GM19452 (cell line): ENCODE data around the gene DLG2.

Experiments
- ATAC-seq: cut with Tn5 transposase; IDR thresholded peaks from one replicate; pipeline ENCODE4 v1.9.1; 2021; ENCODE audit not compliant: unreplicated experiment

DLG2 gene

GRCh38 chr11:84241343-84242131 is 1385.6 kb downstream of the DLG2 start:
- ATAC-seq: no peak

GRCh38 chr11:84240847-84241246 is 1386.3 kb downstream of the DLG2 start:
- ATAC-seq: no peak

DNA sequence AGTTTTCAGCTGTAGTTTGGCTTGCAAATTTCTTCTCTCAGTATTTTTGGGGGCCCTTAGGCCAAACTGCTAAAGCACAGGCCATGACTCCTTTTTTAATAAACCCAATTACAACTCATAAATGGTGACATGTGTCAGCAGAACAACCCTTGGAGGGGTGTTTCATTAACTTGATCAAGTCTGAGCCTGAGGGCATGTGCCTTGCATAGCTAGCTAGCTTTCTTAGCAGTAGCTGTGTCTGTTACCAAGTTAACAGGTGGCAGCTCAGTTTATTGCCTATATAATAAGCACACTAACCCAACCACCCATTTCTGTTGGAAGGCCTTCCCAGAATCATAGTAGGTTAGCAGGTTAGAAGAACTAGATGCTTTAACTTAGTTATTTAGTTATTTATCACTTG is 1390.7 kb downstream of the DLG2 start:
- no peak for ATAC-seq

- no peak for ATAC-seq
These were observed 1392.5 kb downstream of the DLG2 start for GRCh38 chr11:84234462-84235202.

DNA sequence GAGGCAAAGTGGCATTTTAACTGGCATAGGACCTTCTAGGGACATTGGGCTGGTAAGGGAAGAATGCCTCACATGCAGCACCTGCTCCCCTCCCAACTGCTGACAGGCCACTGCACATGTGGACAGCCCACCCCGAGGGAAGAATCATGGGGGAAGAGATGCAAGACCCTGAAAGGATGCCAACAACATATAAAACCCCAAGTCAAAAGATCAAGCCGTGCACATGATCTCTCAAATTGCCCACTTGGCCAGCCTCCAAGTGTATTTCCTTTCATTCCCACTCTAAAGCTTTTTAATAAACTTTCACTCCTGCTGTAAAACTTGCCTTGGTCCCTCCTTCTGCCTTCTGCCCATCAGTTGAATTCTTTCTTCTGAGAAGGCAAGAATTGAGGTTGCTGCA is 1393.1 kb downstream of the DLG2 start:
- ATAC-seq: no peak

DNA sequence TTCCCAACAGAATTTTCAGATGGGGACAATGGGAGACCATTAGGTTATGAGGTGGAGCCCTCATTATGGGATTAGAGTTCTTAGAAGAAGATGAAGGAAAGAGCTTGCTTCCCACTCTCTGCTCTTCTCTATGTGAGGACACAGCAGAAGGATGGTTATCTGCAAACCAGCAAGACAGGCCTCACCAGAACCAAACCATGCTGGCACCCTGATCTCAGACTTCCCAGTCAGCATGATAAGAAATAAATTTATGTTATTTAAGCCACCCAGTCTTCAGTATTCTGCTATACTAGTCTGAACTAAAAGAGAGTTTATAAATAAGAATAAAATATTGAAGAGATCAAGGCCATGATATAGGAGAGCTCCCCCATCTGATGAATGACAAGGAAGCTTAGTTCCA is 1394.6 kb downstream of the DLG2 start:
- no peak for ATAC-seq

DNA sequence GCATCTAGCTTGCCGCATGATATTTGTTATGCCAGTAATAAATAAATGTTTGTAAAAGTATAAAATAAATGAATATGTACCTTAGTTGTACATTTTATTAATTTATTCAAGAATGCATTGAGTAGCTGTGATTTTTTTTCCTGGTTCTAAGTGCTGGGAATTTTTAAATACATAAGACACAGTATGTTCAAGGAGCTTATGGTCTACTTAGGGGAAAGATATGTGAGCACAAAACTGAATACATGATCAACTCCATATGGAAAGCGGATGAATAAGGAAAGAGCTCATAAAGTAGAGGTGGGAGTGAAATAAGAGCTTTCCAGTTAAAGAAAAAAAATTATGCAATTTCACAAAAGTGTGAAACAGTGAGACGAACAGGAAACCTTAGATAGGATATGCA is 1396.7 kb downstream of the DLG2 start:
- no peak for ATAC-seq

- ATAC-seq: no peak
These were observed 1399.0 kb downstream of the DLG2 start for GRCh38 chr11:84227970-84228665.

- ATAC-seq: no peak
These were observed 1403.1 kb downstream of the DLG2 start for GRCh38 chr11:84224042-84224441.

- no peak for ATAC-seq
These were observed 1408.8 kb downstream of the DLG2 start for GRCh38 chr11:84218318-84218717.

- no peak for ATAC-seq
These were observed 1411.5 kb downstream of the DLG2 start for GRCh38 chr11:84215672-84216071.

GRCh38 chr11:84214557-84214956 is 1412.6 kb downstream of the DLG2 start:
- no peak for ATAC-seq

DNA sequence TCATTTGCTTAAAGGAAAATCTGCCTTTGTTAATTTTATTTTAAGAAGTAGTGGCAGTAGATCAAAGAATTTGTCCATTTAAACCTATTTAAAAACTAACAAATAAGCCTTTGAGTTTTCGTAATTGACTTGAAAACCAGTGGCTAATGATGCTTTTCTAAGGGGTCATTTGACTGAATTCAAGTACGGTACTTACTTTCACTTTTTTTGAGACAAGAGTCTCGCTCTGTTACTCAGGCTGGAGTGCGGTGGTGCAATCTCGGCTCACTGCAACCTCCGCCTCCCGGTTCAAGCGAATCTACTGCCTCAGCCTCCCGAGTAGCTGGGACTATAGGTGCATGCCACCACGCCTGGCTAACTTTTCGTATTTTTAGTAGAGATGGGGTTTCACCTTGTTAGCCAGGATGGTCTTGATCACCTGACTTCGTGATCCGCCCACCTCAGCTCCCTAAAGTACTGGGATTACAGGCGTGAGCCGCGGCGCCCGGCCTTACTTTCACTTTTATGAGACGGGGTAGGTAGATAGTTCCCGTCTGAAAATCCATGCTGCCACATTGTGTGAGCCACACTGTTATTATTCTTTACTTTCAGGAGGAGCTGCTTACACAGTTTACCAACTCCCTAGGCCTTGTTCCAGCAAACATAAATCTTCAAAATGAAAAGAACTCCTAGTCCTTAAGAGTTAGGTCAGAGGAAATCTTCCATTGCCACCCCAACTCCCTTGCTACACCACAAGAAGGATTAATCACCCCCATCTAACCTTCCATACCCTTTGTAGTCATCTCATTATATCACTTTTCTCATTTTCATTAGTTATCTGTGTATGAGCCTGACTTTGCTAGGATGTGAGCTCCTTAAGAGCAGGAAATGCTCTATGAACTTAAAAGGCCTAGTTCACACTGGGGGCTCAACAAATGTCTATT is 1414.4 kb downstream of the DLG2 start:
- no peak for ATAC-seq

GRCh38 chr11:84211896-84212295 is 1415.2 kb downstream of the DLG2 start:
- no peak for ATAC-seq

- no peak for ATAC-seq
These were observed 1432.4 kb downstream of the DLG2 start for GRCh38 chr11:84194696-84195095.

DNA sequence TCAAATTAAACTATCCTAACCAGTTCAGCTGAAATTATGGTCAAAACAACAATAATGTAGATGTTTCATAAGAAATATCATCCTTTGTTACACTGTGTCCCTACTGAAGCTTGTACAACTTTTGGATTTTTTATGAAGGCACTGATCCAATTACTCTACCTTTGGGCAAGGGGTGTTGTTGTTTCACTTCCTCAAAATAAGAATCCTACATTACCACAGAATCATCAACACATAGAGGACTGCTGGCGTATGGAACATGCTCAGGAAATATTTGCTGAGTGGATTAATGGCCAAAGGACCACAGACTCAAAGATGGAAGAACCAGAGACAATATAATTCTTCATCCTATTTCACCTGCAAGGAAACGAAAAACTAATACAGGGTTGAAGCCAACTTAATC is 1433.4 kb downstream of the DLG2 start:
- no peak for ATAC-seq

- no peak for ATAC-seq
These were observed 1438.6 kb downstream of the DLG2 start for GRCh38 chr11:84188521-84188920.

GRCh38 chr11:84173078-84173477 is 1454.1 kb downstream of the DLG2 start:
- no peak for ATAC-seq

DNA sequence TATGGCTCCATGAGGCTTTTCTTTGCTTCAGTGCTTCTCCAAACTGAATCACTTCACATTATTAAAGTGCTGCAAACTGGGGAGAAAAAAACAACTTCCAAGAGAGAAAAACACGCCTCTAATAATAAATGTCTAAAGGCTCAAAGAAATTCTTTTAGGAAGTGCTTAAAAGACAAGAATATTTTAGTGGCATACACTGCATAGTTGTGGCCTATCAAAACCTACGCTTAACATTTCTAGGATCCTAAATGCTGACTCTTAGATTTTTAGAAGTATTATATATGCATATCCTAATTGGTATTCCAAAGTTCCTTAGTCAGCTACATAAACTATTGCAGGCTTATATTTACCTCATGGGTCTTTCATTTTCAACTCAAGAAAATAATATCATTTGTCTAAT is 1462.0 kb downstream of the DLG2 start:
- no peak for ATAC-seq

- no peak for ATAC-seq
These were observed 1462.4 kb downstream of the DLG2 start for GRCh38 chr11:84164728-84165127.

DNA sequence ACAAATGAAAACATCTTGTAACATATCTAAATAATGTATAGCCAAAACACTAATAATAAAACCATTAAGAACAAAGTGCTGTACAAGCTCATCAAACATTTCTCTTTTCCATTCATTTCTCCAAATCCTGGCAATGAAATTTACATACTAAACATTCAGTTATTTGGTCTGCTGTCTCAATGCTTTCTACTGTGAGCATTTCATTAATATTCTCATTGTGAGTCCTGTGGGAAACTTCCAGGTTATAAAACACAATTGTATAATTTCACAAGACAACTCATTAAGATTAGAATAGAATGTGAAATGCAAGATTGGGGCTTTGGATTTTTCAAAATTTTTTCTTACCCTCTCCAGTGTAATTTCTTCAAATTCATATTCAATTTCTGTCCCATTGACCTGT is 1464.0 kb downstream of the DLG2 start:
- no peak for ATAC-seq
